Mesendoderm (in vitro differentiated cells): ENCODE data around the gene RUNX2.

Experiments
- DNase-seq: peaks from one replicate; pipeline ENCODE4 v3.0.0; 2013
- H2AK5ac ChIP-seq: 2 replicates; pipeline ENCODE4 v1.6.1; 2013; ENCODE audit warnings: low read length, inconsistent platforms
- H2BK120ac ChIP-seq: 2 replicates; pipeline ENCODE4 v1.6.1; 2013; ENCODE audit warnings: low read depth, mild to moderate bottlenecking, low read length, moderate library complexity, mixed read lengths
- H2BK15ac ChIP-seq: replicated peaks from 2 replicates; pipeline ENCODE4 v1.6.1; 2013; ENCODE audit warnings: low read depth, mild to moderate bottlenecking, moderate library complexity
- H2BK5ac ChIP-seq: 2 replicates; pipeline ENCODE4 v1.6.1; 2013; ENCODE audit warnings: low read length, inconsistent platforms
- H3K18ac ChIP-seq: 2 replicates; pipeline ENCODE4 v1.6.1; 2013; ENCODE audit warnings: mild to moderate bottlenecking, low read length, mixed read lengths
- H3K23ac ChIP-seq: one replicate; pipeline ENCODE4 v1.6.1; 2013; ENCODE audit warnings: low read length
- H3K27ac ChIP-seq: 2 replicates; pipeline ENCODE4 v1.5.1; 2013; ENCODE audit warnings: low read depth, mild to moderate bottlenecking, inconsistent platforms, low read length, moderate library complexity
- H3K27me3 ChIP-seq: 2 replicates; pipeline ENCODE4 v1.6.1; 2013; ENCODE audit warnings: low read length, control low read depth, mild to moderate bottlenecking, inconsistent platforms; ENCODE audit not compliant: insufficient read depth, poor library complexity
- H3K36me3 ChIP-seq: 2 replicates; pipeline ENCODE4 v1.6.1; 2013; ENCODE audit warnings: low read length, inconsistent platforms; ENCODE audit not compliant: control insufficient read depth, insufficient read depth
- H3K4ac ChIP-seq: one replicate; pipeline ENCODE4 v1.6.1; 2013; ENCODE audit warnings: low read depth, mild to moderate bottlenecking, low read length, moderate library complexity
- H3K4me1 ChIP-seq: 2 replicates; pipeline ENCODE4 v1.6.1; 2013; ENCODE audit warnings: low read depth, low read length, inconsistent platforms; ENCODE audit not compliant: control insufficient read depth
- H3K4me2 ChIP-seq: 2 replicates; pipeline ENCODE4 v1.6.1; 2013; ENCODE audit warnings: low read length
- H3K4me3 ChIP-seq: 2 replicates; pipeline ENCODE4 v1.5.1; 2013; ENCODE audit warnings: mild to moderate bottlenecking, low read length
- H3K56ac ChIP-seq: one replicate; pipeline ENCODE4 v1.6.1; 2013; ENCODE audit warnings: low read length
- H3K79me1 ChIP-seq: 2 replicates; pipeline ENCODE4 v1.6.1; 2013; ENCODE audit warnings: low read length, inconsistent platforms
- H3K79me2 ChIP-seq: 2 replicates; pipeline ENCODE4 v1.6.1; 2013; ENCODE audit warnings: mild to moderate bottlenecking, low read length; ENCODE audit not compliant: control insufficient read depth, insufficient read depth
- H3K9ac ChIP-seq: 2 replicates; pipeline ENCODE4 v1.6.1; 2013; ENCODE audit warnings: low read length, inconsistent platforms
- H4K5ac ChIP-seq: one replicate; pipeline ENCODE4 v1.6.1; 2013; ENCODE audit warnings: low read length
- H4K8ac ChIP-seq: one replicate; pipeline ENCODE4 v1.6.1; 2013; ENCODE audit warnings: low read depth, mild to moderate bottlenecking, control low read depth, low read length, moderate library complexity
- WGBS: extraction: QIAGEN DNeasy Blood & Tissue Kit; methylation state at CpG from one replicate; pipeline ENCODE4 v1.1.7; 2013; ENCODE audit warnings: low lambda C conversion rate, missing lambda C conversion rate; ENCODE audit not compliant: insufficient coverage; ENCODE audit errors: extremely low coverage; 5-methylcytosine and 5-hydroxymethylcytosine counted together

Gene RUNX2

GRCh38 chr6:45467853-45468252 lies 139.7 kb downstream of the RUNX2 start:
- Histone ChIP-seq H2BK5ac (no peak overlapping the region), H2BK120ac (no peak overlapping the region), H3K18ac (no peak overlapping the region), H3K4me1 (no peaks in the 10 kb centered on the region), H3K23ac (no peak overlapping the region), H2BK15ac (no peak overlapping the region), H3K79me2 (no peaks in the 10 kb centered on the region), H4K8ac (no peak overlapping the region), H4K5ac (no peak overlapping the region), H3K27me3 (no peaks in the 10 kb centered on the region), H3K56ac (no peak overlapping the region), H3K4ac (no peak overlapping the region), H3K79me1 (no peaks in the 10 kb centered on the region), H3K4me3 (no peak overlapping the region), H3K27ac (no peak overlapping the region), H2AK5ac (no peak overlapping the region), H3K36me3 (no peaks in the 10 kb centered on the region), H3K9ac (no peak overlapping the region), H3K4me2 (no peak overlapping the region)
- WGBS = 100% methylated on average over 1 of the region's 3 CpGs
- DNase-seq = no peak

GRCh38 chr6:45469663-45470062 lies 141.5 kb downstream of the RUNX2 start:
- Histone ChIP-seq H3K56ac (no peak overlapping the region), H3K36me3 (no peaks in the 10 kb centered on the region), H2AK5ac (no peak overlapping the region), H3K18ac (no peak overlapping the region), H2BK15ac (no peak overlapping the region), H3K9ac (no peak overlapping the region), H3K4me2 (no peak overlapping the region), H4K8ac (no peak overlapping the region), H2BK5ac (no peak overlapping the region), H2BK120ac (no peak overlapping the region), H3K4me3 (no peak overlapping the region), H3K79me2 (no peaks in the 10 kb centered on the region), H3K27me3 (no peaks in the 10 kb centered on the region), H3K79me1 (no peaks in the 10 kb centered on the region), H3K4ac (no peak overlapping the region), H3K4me1 (no peaks in the 10 kb centered on the region), H3K23ac (no peak overlapping the region), H4K5ac (no peak overlapping the region), H3K27ac (no peak overlapping the region)
- no peak for DNase-seq
- WGBS = no CpG with 5 or more reads among the region's 4 CpGs

DNA sequence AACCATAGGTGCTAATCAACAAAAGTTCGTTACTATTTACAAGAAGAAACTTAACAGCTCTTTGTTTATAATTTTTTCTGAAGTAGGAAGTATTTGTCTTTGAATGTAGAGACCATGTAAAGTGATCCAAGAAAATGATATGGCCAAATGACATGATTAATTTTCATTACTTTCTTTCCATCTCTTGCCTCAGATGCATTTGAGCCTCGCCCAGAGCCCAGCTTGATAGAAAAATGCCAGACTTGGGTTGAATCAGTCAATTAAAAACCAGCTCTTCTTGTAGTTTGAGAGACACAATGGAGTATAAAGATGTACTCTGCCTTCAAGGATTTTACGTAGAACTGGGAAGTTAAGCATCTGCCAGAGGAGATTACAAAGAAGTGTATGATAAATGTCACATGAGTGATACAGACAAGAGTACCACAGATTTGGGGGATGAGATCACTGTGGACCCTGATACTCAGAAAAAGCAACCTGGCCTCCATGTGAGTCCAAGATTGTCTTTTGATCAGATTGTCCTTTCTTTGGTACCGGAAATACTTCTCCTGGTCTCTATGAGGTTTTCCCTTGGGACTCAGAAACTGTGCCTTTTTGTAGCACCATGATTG lies 142.1 kb downstream of the RUNX2 start:
- Histone ChIP-seq H4K5ac (no peak overlapping the region), H3K4me2 (no peak overlapping the region), H3K56ac (no peak overlapping the region), H3K79me2 (no peaks in the 10 kb centered on the region), H3K27me3 (no peaks in the 10 kb centered on the region), H2BK15ac (no peak overlapping the region), H2BK120ac (no peak overlapping the region), H3K23ac (no peak overlapping the region), H3K9ac (no peak overlapping the region), H3K4me1 (no peaks in the 10 kb centered on the region), H3K27ac (no peak overlapping the region), H2AK5ac (no peak overlapping the region), H4K8ac (no peak overlapping the region), H3K79me1 (no peaks in the 10 kb centered on the region), H2BK5ac (no peak overlapping the region), H3K4ac (no peak overlapping the region), H3K18ac (no peak overlapping the region), H3K36me3 (no peaks in the 10 kb centered on the region), H3K4me3 (no peak overlapping the region)
- no CpG with 5 or more reads among the region's 4 CpGs for WGBS
- no peak for DNase-seq

- Histone ChIP-seq H3K27ac (no peak overlapping the region), H4K5ac (no peak overlapping the region), H2AK5ac (no peak overlapping the region), H3K4me1 (no peaks in the 10 kb centered on the region), H2BK5ac (no peak overlapping the region), H3K27me3 (no peaks in the 10 kb centered on the region), H3K36me3 (no peaks in the 10 kb centered on the region), H3K9ac (no peak overlapping the region), H3K23ac (no peak overlapping the region), H3K79me2 (no peaks in the 10 kb centered on the region), H3K79me1 (no peaks in the 10 kb centered on the region), H3K56ac (no peak overlapping the region), H4K8ac (no peak overlapping the region), H3K4me3 (no peak overlapping the region), H2BK15ac (no peak overlapping the region), H3K4me2 (no peak overlapping the region), H3K4ac (no peak overlapping the region), H3K18ac (no peak overlapping the region), H2BK120ac (no peak overlapping the region)
- no CpG with 5 or more reads among the region's 7 CpGs for WGBS
- DNase-seq = no peak
Observed at GRCh38 chr6:45472382-45472781, 144.3 kb downstream of the RUNX2 start.

GRCh38 chr6:45473121-45473993 lies 145.2 kb downstream of the RUNX2 start:
- Histone ChIP-seq H2AK5ac (no peak overlapping the region), H4K8ac (no peak overlapping the region), H3K18ac (no peak overlapping the region), H3K56ac (no peak overlapping the region), H4K5ac (no peak overlapping the region), H3K4ac (no peak overlapping the region), H3K4me2 (no peak overlapping the region), H2BK15ac (no peak overlapping the region), H3K4me3 (no peak overlapping the region), H3K9ac (no peak overlapping the region), H3K27ac (no peak overlapping the region), H3K36me3 (no peaks in the 10 kb centered on the region), H3K4me1 (no peaks in the 10 kb centered on the region), H2BK5ac (no peak overlapping the region), H3K27me3 (no peaks in the 10 kb centered on the region), H3K79me2 (no peaks in the 10 kb centered on the region), H3K79me1 (no peaks in the 10 kb centered on the region), H2BK120ac (no peak overlapping the region), H3K23ac (no peak overlapping the region)
- DNase-seq = no peak
- no CpG with 5 or more reads among the region's 13 CpGs for WGBS
